A549 treated with dexamethasone at 1 μM for 4 hours (cell line): Measurements from ENCODE around the gene PKNOX2. TPM values are rescaled to one million over a fixed set of nuclear protein-coding genes. Genes with fewer than 3 reads are reported as not detected.

Experiments
- total RNA-seq: library from RNA; stranded (reverse); fragments of 200-300 nt; extraction: Qiagen RNA extraction; gene quantifications from 5 replicates; pipeline ENCODE4 v1.2.3, GENCODE V29; 2022

PKNOX2 gene
- total RNA-seq = 0.05 TPM in 1 of 5 replicates, not detected in the others

DNA sequence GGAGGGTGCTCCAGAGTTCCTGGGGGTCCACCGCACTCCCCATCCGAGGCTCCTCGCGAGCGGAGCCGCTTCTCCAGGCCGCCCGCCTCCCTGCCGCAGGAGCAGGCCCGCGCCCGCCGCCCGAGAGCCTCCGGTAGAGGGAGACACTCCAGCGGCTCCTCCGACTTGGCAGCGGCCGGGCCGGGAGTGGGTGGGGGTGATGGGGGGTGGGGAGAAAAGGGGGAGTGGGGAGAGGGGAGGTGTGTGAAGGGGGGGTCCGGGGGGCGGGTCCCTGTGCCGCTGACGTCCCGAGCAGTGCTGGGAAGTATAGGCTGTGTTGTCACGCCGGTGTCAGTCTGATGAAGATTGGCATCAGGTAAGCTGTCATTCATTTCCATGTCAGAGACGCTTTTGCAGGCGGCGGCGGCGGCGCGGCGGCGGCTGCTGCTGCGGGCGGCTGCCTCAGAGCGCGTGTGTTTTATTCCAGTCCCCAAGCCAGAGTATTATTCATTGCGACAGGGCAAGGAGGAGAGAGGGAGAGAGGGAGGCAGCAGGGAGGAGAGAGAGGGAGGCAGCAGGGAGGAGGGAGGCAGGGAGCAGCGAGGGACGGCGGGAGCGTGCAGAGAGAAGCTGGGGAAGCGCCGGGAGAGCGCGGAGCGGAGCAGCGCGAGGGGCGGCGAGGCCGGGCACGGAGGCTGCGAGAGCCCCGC is at the start of gene PKNOX2:
Gene PKNOX2, plus strand, starts transcription at position 330 of the 689 bp plus-strand sequence. CDS start 186,555 bp downstream, outside the sequence.

Other genes starting within 250 kb of the PKNOX2 start
- not detected in 5 replicates for gene HEPN1, start 245.5 kb upstream of the PKNOX2 start, total RNA-seq
- gene HEPACAM, start 228.7 kb upstream of the PKNOX2 start, total RNA-seq = not detected in 5 replicates
- 0.51 to 0.89 TPM (median 0.66 TPM) in 5 replicates for gene CCDC15, start 210.5 kb upstream of the PKNOX2 start, total RNA-seq
- gene SLC37A2, start 101.4 kb upstream of the PKNOX2 start, total RNA-seq = 0.06 to 0.21 TPM (median 0.08 TPM) in 5 replicates
- 19.6 to 23.0 TPM (median 22.9 TPM) in 5 replicates for gene TMEM218, start 53.1 kb upstream of the PKNOX2 start, total RNA-seq